NCI-H345 treated with DMSO at 0.1 percent for 48 hours (cell line): ENCODE measurements around the gene RBM38.
A peak's percentile ranks its signal among the peaks of the same experiment; 100 is the strongest.
"Not testable (repeated sequence)": the region's sequence is repeated elsewhere in the genome, so short reads cannot be mapped to it uniquely, and the experiment has no call there.

Source experiments
- DNase-seq: peaks from one replicate; lab custom pipeline; 2025; ENCODE audit not compliant: unreplicated experiment; lab: John Stamatoyannopoulos, UW

RBM38 gene

DNA sequence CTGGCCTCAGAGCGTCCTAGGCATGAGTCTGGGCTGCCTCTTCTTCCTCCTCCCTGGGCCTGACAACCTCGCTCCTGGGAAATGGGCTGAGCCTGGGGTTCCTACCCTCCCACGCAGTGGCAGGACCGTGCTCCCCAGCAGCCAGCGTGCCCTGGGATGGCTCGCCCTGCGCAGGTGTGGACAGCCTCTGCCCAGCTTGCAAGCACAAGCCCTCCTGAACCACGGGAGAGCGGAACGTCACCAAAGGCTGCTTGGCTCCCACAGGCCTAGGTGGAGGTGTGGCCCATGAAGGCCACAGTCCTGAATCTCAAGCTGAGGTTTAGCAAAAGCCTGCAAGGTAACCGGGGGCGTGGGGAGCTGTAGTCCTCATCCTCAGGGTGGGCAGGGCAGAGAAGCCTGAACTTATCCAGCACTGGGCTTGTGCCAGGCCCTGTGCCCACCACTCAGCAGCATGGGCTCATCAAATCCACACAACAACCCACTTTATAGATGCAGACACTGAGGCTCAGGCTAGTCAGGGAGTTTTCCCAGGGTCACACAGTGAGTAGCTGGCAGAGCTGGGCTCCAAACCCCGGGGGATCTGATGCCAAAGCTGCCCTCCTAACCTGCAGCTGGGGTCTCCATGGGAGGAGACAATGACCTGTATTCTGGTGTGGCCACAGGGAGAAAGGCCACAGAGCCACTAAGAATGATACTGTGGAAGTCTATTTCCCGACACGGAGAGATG lies 25.3 kb downstream of the RBM38 start:
- DNase-seq, result no peak

DNA sequence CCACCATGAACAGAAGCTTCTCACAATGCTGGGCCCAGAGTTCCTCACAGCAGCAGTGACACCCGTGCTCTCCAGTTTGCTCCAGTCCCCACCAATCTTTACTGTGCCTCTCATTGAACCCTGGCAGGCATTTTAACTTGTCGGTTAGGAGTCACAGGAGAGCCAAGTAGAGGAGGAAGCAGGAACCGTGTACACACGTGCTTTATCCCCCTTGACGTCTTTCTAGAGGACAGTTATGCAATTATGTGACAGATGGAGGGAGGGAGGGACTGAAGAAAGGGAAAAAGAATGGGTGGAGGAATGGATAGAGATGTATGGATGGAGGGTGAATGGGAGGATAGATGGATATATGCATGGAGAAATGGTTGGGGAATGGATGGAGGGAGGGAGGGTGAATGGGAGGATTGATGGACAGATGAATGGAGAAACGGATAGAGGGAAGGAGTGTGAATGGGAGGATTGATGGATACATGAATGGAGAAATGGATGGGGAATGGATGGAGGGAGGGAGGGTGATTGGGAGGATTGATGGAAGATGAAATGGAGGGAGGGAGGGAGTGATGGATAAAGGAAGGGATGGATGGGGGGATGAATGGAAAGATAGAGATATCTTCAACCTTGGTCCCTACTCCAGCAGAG lies 26.0 kb downstream of the RBM38 start:
- DNase-seq, result no peak

DNA sequence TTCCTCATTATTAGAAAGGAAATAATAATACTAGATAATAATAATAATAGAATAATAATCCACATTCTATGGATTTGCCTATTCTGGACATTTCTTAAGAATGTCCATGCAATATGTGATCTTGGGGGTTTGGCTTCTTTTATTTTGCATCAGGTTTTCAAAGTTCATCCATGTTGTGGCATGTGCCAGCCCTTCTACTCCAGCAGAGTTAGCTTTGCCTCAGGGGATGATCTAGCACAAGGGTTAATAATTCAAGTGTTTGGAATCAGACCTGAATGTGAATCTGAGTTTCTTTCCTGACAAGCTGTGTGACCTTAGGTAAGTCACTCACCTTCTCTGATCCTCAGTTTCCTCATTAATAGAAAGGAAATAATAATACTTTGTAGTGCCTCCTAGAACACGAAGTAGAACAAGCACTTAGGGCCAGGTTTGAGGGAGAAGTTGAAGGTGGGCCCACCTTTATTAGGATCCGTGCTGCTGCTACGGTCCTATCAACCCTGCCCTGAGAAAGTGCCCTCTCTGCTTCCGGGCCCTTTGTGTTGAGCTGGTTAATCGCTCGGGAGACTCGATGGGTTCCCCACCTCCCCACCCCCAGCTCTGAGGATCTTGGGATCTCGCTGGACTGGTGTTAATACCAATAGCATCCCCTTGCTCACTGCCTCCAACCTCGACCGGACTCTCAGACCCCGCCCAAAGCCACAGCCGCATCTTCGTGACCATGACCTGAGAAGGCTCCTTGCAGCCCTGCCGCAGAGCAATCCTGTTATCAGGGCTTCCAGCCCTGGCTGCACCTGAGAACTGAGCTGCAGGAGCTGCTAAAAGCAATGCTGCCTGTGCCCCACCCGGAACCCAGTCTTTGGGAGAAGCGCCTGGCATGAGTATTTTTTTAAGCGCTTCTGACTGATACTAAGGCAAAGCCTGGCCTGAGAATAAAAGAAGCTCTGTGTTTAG lies 26.9 kb downstream of the RBM38 start:
- no peak for DNase-seq

DNA sequence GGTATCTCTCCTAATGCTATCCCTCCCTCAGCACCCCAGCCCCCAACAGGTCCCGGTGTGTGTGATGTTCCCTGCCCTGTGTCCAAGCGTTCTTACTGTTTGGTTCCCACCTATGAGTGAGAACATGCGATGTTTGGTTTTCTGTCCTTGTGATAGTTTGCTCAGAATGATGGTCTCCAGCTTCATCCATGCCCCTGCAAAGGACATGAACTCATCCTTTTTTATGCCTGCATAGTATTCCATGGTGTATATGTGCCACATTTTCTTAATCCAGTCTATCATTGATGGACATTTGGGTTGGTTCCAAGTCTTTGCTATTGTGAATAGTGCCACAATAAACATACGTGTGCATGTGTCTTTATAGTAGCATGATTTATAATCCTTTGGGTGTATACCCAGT lies 28.3 kb downstream of the RBM38 start:
- not testable (repeated sequence) for DNase-seq

DNA sequence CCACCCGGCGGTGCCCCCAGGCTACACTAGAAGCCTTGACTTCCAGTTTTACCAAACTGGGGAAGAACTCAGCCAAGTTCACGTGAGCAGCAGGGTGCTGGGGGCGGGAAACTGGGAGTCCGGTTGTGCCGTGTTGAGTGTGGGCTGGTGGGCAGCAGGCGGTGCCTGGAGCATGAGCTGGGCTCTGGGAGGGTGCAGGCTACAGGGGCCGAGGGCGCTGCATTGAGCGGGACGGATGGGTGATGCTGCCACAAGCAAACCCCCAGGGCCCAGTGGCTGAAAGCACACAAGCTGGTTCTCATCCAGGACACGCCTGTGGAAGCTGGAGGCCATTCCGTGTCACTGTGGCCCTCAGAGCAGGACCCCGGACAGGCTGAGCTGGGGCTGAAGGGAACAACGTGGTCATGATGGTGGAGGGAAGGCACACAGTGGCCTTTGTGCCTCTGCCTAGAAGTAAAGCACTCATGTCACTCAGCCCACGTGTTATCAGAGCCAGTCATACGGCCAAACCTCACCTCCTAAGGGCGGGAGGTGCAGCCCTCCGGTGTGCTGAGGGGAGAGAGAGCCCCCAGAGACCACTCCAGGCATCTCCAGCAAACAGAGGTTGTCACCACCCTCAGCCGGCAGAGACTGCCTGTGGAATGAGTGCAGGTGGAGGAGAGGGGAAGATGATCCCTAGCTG lies 29.5 kb downstream of the RBM38 start:
- no peak for DNase-seq

DNA sequence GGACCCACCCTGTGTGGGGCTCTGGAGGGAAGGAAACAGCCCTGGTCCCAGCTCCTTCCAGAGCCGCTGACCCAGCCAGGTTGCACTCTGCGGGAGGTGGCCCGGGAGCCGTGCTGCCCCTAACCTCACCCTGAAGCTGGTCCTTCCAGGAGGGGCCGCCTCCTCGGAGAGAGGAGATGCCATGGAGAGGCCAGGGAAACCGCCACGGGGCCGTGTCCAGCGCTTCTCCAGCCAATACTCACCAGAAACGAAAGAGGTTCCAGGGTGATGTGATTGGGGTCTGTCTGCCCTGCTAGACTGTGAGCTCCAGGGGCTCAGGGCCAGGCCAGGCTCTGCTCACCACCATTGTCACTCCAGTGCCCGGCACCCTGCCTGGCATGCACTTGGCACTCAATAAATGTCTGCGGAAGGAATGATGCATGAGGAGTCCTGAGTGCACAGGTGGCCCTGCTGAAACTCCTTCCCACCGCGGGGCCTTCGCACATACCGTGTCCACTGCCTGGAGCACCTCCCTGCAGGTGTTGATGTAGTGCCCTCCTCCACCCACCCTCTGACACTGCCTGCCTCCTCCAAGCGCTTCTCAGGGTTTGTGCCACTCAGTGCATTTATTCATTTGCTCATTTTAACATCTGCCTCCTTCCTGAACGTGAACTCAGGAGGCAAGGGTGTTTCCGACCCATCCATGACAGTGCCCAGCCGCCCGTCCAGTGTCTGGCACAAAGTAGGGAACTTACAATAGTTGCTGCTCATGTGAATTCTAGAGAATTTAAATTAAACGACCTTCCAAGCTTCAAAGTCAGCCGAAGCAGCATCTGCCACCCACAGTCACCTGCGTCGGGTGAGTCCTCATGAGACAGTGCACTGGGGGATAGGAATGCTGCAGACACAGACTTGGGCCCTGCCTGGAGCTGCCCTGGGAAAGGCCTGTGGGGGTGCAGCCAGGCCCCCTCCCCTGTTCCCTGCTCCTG lies 30.3 kb downstream of the RBM38 start:
- no peak for DNase-seq

DNA sequence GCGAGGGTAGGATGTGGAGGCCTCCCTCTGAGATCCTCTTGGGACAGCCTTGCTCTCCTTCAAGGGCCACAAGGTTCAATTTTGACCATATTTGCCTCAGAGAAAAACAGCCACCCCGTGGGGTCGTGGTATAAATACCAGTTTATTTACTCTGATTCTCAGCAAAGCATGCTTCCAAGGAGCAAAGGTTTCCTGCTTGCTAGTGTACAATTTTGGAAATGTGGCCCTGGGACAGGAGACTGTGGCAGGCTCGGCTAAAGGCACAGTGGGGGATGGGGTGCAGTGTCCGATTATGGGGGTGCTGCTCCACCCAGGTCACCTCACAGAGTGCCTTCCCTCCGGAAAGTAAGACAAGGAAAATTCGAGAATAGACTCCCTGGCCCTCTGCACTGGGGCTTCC lies 31.1 kb downstream of the RBM38 start:
- no peak for DNase-seq

DNA sequence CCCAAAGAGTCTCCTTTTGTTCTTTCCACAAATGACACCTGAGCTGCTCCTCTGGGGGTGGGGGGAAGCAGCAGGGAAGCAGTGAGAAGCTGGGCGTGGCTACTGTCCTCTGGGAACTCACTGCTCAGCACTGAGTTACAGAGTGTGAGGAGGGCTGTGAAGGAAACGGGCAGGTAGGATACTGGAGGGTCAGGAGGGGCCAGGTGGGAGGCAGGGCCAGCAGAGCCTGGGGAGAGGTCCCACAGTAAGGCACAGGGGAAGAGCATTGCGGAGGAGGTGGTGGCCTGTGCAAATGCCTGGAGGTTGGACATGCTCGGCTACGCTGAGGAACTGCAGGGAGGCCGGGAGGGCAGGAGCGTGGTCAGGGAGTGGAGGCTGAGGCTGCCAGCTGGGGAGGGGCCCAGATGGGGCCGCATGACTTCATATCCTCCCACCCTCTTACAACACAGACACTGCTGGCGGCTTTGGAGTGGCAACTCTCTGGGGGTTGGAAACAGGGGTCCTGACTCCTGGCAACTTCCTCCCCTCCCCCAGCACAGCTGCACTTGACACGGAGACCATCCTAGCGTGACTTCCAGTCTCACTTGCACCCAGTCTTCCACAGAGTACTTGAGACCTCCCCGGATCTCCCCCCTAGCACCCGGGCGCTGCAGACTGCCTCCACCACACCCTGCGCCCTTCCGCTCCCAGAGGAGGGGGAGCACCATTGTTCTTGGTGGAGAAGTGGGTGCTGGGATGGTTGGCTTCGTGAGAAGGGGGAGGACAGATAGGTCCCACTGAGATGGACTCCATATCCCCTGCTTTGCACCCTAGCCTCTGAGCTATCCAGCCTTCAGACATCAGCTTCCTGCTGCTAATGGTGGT lies 34.2 kb downstream of the RBM38 start:
- peak; percentile 60 for DNase-seq

DNA sequence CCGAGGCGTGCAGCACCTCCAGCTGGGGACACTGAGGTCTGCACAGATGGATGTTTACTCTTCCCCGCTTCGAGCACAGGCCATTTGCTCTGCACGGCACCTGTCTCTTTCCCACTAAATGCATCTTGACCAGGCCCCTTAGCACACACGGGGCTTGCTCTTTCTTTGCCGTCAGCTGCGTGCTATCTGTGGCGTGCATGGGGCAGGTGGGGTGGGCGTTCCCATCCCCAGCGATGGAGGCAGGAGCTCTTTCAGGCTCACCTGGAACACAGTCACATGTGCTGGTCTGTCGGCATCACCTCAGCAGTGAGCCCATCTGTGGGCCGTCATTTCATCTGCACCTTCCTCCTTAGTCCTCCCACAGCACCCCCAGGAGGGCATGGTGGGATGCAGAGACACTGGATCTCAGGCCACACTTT lies 35.1 kb downstream of the RBM38 start:
- peak; percentile 85 for DNase-seq

DNA sequence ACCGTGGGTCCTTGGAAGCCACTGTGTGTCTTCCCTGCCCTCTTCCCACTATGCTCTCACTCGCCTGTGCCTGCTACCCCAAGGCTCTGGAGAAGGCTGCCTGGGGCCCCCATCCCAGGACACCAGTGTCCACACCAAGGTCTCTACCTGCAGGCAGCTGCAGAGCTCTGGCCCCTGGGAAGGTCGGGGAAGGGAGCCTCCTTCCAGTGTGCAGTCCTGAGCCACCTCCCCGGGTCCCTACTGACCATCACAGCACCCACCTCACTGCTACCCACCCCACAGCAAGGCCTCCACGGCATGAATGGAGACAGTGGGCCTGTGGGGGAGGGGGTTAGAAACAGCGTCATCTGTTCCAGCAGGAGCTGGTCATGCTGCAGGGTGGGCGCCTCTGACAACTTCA lies 35.6 kb downstream of the RBM38 start:
- DNase-seq, result no peak

DNA sequence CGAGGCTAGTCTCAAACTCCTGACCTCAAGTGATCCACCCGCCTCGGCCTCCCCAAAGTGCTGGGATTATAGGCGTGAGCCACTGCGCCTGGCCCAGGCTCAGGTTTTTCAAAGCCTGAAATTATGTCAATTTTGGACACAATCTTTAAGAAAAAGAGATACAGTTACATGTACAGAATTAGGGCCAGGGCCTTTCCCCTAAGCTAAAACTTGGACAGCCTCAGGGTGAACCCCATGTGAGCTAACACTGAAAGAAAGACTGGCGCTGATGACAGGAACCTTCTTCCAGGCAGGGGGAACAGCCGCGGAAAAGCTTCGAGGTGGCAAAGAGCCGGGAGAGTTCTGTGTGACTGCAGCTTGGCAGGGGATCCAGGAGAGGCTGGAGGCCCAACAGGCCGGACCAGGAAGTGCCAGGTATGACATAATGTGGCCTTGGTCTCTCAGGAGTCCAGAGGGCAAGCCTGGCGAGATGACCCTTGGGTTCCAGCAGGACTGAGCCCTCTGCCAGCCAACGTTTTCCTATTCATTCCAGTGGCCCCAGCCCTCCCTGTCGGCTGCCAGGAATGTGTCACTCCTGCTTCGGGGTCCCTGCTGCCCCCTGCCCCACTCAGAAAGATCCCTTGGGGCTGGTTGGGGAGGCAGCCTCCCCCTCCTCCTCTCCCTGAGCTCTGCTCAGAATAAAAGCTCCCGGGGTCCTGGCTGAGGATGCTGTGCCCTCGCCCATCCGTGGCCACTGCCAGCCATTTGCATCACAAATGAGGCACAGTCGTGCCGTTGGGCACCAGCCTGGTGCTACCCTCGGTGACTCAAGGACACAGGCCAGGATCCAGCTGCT lies 37.3 kb downstream of the RBM38 start:
- no peak for DNase-seq

DNA sequence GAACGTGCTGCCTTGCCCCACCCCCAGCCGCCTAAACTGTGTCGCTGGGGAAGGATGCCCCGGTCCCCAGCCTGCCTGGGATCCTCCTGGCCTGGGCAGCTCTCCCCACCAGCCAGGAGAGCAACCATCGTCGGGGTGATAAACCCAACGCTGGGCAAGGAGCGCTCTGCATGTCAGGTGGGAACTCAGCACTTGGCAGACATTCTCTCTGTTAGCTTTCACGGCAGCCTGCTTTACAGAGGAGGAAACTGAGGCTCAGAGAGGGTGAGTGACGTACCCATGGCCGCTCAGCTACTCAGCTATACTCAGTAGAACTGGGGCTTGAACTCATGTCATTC lies 37.9 kb downstream of the RBM38 start:
- no peak for DNase-seq

DNA sequence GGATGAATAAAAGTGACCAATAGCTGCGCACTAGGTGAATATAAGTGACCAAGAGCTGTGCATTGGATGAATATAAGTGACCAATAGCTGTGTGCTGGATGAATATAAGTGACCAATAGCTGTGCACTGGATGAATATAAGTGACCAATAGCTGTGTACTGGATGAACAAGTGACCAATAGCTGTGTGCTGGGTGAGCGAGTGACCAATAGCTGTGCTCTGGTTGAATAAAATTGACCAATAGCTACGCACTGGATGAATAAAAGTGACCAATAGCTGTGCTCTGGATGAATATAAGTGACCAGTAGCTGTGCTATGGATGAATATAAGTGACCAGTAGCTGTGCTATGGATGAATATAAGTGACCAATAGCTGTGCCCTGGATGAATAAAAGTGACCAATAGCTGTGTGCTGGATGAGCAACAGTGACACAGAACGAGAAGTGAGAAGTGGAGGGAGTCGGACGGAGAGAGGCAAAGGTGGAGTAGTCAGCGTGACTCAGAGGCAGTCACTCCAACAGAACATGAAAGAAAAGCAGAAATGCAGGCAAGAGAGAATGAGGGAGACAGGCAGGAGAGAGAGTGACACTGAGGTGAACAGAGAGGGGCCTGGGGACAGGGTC lies 38.5 kb downstream of the RBM38 start:
- no peak for DNase-seq

DNA sequence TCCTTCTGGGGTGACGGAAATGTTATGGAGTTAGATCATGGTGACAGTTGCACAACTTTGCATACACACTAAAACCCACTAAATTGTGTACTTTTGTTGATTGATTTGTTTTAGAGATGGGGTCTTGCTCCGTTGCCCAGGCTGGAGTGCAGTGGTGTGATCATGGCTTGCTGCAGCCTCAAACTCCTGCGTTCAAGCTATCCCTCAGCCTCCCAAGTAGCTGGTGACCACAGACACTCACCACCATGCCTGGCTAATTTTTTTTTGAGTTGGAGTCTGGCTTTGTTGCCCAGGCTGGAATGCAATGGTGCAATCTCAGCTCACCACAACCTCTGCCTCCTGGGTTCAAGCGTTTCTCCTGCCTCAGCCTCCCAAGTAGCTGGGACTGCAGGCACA lies 39.0 kb downstream of the RBM38 start:
- DNase-seq, result not testable (repeated sequence)

DNA sequence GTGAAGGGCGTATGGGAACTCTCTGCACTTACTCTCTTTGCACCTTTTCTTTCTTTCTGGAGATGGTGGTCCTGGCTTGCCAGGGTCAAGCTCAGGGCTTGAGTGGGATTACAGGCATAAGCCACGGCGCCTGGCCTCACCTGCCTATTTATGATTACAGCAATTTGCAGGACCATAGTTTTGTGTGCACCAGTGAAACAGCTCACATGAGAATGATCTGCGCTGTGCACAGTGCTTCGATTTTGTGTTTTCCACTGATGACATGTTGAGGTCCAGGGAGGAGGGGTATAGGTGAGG lies 40.3 kb downstream of the RBM38 start:
- DNase-seq, result no peak

DNA sequence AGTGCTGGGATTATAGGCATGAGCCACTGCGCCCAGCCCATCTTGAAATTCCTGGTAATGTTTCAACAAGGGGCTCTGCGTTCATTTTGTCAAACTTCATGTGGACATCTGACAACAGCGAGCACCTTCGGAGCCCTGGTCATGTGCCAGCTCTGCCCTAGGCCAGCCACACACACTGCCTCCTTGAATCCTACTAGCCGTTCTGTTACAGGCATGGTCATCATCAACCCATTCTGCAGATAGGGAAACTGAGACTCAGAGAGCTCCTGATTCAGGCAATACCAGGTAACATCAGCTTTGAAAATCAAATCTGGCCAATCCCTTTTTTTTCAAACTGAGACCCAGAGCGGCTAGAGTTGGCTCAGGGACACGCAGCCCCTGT lies 41.3 kb downstream of the RBM38 start:
- no peak for DNase-seq

DNA sequence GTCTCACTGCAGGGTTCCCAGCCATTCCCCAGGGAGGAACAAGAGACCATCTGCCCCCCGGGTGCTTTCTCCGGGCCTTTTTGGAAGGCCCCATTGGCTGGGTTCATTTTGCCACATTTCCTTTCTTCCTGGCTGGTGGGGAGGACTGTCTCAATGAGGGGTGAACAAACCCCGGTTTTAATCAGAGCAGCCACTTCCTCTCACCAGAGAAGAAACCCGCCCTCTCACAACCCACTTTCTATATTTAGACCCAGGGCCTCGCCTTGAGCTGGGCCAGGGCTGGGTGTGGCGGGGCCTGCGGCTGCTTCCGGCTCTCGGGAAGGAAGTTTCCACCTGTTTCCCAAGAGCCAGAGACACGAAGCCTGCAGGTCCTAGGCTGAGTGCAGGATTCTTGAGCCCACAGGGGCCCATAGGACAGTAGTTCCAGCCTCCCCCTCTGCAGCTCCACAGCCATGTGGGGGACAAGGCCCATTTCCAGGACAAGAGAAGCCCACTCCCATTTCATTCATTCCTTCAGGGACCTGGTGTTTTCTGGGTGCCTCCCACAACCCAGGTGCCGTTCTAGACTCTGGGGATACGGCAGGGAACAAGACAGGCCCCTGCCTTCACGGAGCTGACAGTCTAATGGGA lies 41.8 kb downstream of the RBM38 start:
- no peak for DNase-seq
